Stimulated activated naive CD4-positive, alpha-beta T cell treated with Interleukin-2 at 50 U/mL for 16 hours (primary cell): ENCODE data around the gene CNPY2.
"Not testable (repeated sequence)": the region's sequence is repeated elsewhere in the genome, so short reads cannot be mapped to it uniquely, and the experiment has no call there.

Experiments used
- DNase-seq: peaks from one replicate; lab custom pipeline; 2025; lab: John Stamatoyannopoulos, UW

The CNPY2 gene

DNA sequence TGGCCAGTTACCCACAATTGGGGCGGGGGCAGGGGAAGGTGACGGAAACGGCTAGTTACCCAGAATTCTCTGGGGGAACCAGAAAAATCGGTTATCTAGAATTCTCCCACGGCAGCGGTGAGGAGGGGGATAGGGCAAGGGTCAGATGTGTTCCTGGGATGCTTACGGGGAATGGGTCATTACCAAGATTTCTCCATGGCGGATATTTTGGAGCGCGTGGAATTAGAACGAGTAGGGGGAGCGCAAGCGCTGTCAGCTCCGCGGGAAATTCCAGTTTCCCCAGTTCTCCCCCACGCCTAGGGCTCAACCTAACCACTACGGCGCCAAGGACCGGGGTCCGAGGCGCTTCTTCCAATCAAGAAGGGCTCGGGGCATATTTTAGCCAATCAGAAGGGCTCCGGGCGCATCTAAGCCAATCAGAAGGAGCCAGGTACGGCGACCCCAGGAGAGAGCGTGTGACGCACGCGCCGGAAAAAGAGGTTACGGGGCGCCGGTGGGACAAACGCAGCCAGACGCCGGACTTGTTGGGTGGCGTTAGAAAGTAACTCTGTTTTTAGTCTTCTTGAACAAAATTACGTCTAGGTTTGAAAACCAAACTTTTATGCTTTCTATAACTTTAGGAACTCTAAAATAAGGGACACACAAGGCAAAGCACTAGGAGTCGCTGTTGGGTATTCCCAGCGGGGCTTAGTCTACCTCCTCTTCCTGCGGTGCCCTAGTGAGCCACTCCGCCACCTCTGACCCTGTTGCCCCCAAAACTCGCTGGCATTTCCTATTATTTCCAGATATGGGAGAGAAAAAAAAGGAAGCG, 18.1 kb upstream of the CNPY2 start, which contains the start of gene PAN2:
PAN2 (minus strand) TSS at position 322 of the 811 bp plus-strand sequence. CDS start 906 bp downstream, outside the sequence.
- peak; percentile 93 for DNase-seq

DNA sequence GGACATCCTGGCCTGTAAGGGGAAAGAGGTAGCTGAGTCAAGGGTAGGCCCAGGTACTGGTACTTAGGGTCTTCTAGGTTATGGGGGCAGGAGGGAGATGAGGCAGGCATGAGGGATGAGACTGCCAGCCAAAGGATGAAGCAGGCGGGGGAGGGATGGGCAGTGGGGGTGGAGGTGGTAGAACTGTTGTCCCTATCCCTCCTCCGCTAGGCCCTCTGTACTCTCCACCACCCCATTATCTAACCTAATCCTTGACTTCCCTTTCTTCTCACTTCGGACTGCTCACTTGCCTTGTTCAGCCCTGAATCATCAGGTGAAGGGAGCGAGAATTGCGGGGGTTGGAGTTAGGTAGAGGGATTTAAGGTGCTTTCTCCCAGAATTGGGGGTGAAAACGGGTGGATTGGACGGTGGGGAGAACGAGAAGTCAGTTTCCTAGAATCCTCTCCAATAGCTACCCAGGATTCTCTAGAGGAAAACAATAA, 17.4 kb upstream of the CNPY2 start:
- no peak for DNase-seq

DNA sequence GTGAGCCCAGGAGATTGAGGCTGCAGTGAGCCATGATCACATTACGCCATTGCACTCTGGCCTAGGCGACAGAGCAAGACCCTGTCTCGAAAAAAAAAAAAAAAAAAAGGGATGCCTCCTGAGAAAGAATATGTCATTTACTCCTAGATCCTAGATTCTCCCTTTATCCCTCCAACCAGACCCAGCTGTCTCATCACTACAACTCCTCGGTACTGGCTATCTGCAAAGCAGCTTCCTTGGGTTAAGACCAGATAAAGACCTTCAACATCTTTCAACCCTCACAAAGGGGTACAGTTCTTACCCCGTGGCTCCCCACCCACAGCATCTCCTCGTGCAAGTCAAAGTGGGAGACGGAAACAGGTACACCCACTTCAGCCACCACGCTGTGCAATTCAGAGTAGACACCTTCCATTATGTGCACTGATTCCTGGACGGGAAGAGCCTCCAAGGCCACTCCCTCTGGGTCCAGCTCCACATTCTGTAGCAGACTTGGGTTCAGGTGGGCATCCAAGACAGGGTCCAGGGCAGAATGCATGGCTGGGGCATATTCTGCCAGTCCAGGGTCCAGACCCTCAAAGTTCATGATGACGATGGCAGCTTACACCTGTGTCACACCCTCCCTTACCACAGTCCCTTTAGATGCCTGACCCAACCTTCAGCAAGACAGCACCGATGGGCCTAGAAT, 16.9 kb upstream of the CNPY2 start:
- no peak for DNase-seq

DNA sequence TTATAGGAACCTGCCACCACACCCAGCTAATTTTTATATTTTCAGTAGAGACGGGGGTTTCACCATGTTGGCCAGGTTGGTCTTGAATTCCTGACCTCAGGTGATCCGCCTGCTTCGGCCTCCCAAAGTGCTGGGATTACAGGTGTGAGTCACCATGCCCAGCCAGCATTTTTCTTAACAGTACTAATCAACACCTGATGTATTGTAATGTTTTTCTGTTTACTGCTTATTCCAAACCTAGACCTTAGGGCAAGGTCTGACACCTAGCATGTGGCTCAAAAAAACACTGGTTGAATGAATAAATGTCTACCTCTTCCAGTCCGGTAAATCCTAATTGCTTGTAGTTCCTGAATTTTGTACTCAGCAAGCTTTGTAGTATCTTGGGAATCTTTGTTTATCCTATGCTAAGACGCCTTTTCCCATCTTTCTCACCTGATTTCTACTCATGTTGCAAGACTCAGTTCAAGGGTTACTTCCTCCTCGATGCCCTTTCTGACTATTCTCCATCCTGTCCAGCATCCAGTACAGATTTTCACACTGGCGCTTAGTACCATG, 15.2 kb upstream of the CNPY2 start:
- no peak for DNase-seq

DNA sequence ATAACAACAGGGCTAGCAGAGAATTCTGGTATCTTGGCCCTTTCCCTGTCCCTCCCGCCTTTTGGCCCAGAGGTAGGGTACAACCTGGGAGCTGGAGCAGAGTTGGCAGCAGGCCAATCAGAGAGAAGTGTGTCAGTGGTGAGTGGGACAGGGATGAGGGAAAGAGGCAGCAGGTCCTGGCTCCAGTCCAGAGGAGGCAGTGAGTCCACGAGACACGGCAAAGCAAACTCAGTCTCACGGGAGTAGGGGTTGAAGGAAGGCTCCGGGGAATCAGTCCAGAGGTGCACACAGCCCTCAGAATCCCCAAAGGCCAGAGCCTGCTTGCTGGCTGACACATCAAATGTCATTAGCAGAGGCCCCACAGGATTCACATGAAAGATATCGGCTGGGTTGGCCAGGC, 10.7 kb upstream of the CNPY2 start:
- no peak for DNase-seq

- DNase-seq = no peak
These were observed 10.3 kb upstream of the CNPY2 start for GRCh38 chr12:56326126-56326525.

DNA sequence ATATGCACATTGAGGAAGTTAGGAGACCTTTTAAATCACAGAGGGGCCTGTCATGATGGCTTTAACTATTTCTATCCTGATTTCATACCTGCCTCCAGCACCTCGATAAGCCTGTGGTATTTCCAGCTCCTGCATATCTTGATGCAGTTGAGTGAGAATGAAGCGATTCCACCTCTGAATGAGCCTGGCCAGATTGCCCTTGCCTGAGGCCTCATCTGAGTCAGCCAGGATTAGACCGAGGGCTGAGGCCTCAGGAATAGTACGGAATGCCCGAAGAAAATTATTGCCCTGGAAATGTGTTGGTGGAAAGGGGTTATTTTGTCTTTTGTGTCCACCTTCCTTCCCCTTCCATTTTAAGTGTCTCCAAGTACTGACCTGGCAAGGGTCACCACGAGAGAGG, 8.4 kb upstream of the CNPY2 start:
- DNase-seq = no peak

DNA sequence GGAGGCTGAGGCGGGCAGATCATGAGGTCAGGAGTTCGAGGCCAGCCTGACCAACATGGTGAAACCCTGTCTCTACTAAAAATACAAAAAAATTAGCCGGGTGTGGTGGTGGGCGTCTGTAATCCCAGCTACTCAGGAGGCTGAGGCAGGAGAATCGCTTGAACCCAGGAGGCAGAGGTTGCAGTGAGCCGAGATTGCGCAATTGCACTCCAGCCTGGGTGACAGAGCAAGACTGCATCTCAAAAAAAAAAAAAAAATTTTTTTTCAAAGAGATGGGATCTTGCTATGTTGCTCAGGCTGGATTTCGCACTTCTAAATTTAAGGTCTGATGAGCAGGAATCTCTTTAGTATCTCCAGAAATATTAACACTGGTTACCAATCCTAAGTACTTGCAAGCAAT, 5.8 kb upstream of the CNPY2 start:
- not testable (repeated sequence) for DNase-seq

DNA sequence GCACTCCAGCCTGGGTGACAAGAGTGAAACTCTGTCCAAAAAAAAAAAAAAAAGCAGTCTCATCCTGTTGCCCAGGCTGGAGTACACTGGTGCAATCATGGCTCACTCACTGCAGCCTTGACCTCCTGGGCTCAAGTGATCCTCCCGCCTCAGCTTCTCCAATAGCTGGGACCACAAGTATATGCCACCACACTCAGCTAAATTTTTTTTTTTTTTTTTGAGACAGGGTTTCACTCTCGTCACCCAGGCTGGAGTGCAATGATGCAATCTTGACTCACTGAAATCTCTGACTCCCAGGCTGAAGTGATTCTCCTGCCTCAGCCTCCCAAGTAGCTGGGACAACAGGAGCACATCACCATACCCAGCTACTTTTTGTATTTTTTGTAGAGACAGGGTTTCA, 5.2 kb upstream of the CNPY2 start:
- DNase-seq = no peak

GRCh38 chr12:56317675-56318074, 1.9 kb upstream of the CNPY2 start:
- DNase-seq = no peak

GRCh38 chr12:56315249-56315621, 553 bp downstream of the CNPY2 start:
- DNase-seq = no peak

- no peak for DNase-seq
These were observed 4.8 kb downstream of the CNPY2 start for GRCh38 chr12:56311003-56311402.

DNA sequence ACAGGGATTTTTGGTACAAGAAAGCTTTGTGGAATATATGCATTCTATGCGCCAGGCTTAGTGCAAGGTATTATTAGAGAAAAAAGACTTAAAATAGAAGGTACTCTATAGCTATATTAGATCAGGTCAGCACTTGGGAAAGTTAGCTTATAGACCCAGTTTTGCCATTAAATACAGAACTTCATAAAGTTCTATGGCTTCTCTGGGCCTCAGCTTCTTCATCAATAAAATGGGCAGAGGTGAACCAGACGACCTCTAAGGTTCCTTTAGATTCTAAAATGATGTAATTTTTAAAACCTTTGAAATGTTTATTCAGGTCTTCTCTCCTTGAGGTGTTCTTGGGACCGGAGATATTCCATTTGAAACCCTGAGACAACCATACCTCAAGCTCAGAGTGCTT, 7.1 kb downstream of the CNPY2 start:
- no peak for DNase-seq

DNA sequence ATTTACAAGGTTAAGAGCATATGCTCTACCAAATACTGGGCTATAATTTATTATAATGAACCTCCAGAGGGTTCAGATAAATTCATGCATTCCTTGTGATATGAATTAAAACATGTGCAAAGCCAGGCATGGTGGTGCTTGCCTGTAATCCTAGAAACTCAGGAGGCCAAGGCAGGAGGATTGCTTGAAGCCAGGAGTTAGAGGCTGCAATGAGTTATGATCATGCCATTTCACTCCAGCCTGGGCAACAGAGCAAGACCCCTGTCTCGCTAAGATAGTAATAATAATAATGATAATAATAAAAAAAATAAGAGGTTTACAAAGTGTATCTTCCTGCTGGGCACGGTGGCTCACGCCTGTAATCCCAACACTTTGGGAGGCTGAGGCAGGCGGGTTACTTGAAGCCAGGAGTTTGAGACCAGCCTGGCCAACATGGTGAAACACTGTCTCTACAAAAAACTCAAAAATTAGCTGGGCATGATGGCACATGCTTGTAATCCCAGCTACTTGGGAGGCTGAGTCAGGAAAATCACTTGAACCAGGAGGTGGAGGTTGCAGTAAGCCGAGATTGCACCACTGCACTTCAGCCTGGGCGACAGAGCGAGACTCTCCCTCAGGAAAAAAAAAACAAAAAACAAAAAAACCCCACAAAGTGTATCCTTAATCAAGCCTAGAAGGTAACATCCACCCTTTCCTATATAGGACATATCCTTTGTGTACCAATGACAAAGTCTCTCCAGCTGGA, 8.4 kb downstream of the CNPY2 start:
- no peak for DNase-seq

- no peak for DNase-seq
These were observed 10.8 kb downstream of the CNPY2 start for GRCh38 chr12:56304872-56305590.

DNA sequence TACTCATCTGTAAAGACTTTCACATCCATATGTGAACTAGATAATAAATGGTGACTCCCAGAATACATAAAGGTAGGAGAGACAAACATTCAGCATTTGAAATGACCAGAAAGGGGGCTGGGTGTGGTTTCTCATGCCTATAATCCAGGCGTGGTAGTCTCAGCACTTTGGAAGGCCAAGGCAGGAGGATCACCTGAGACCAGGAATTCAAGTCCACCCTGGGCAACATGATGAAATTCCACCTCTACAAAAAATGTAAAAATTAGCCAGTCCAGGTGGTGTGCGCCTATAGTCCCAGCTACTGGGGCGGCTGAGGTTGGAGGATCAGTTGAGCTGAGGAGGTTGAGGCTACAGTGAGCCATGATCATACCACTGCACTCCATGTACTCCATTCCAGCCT, 11.5 kb downstream of the CNPY2 start:
- no peak for DNase-seq

DNA sequence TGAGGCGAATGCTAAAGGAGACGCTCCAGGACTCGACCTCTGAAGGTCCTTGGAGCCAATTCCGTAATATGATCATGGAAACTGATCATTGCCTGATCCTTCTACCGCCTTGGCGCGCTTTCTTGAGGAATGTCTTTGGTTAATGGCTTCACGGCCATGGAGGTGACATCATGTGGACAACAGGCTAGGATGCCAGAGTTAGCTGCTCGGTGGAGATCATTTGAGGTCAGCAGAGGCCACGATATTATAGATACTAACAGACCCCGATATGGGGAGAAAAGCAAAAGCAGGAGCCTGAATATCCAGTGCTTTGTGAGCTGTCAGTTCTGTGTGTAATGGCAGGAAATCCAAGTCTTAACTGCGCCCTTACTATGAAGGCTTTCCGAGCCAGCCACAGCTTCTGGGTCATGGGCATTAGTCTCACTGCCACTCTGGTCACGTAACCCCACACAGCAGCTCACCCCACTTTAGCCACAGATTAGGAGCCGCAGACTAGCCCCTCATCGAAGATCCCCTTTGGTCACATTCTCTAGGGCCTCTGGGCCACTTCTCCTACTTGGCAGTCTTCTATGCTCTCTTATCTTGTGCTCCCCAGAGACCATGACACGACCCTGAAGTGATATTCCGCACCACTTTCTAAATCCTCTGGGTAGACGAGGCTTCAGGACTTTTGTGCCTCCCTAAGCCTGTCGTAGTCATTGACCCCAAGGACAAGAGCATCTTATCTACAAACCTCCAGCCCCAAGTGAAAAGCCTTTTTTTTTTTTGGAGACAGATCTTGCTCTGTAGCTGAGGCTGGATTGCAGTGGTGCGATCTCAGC, 14.9 kb downstream of the CNPY2 start:
- DNase-seq = no peak

GRCh38 chr12:56299853-56300643, 15.7 kb downstream of the CNPY2 start, which contains the start of gene CS:
CS (minus strand) TSS chr12:56300330; CDS start chr12:56300201, 129 bp downstream.
- peak; percentile 98 for DNase-seq

DNA sequence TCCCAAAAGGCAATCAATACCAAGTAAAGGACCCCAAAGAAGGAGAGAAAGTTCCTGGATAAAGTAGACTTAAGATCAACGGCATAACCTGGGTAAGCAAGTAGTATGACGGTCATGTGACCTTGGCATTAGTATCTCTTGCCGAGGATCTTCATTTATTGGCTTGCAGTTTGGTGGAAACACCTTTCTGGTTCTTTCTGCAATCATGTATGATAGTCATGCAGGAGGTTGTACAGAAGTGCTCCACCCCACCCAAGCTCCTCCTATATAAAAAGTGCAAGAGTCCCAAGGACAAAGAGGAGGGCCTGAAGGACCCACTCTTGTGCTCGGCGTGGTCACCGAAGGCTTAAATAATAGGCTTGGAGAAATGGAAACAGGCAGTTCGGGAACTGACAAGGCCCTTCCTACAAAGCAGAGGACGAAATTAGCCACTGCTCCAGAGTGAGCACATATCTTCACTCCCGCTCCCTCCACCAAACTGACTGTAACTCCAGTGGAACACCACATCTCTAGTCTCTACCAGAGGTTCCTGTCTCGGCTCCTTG, 16.4 kb downstream of the CNPY2 start:
- peak; percentile 21 for DNase-seq

- no peak for DNase-seq
These were observed 17.0 kb downstream of the CNPY2 start for GRCh38 chr12:56298828-56299227.
